ELR (cell line): ENCODE results near the gene PROCA1.

Experiments
- DNase-seq: peaks from one replicate; pipeline ENCODE4 v3.0.0-alpha.2; 2015; ENCODE audit warnings: low read depth

PROCA1 gene, protein sequence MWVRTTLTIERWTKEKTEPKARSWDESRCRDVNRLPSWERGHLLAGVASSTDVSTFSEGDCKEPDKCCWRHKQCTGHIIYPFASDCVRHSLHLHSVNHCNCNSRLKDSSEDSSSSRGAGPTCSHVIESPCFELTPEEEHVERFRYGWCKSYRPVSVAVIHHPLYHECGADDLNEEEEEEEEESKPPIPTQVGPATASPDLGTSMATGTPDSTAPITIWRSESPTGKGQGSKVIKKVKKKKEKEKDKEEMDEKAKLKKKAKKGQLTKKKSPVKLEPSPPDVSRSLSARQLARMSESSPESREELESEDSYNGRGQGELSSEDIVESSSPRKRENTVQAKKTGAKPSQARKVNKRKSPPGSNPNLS

DNA sequence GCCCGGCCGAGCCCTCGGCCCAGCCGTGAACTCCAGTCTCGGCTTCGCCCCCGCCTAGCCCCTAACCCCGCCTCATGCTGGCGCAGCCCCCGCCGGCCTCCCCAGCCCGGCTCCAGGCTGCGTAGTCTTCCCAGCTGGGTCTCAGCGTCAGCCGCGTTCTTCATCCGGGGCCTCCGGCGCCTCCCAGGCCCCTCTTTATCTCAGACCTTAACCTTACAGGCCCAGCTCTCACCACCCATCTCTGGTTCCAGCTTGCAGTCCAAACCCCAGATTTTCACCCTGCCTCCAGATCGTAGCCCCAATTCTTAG is at the start of gene PROCA1:
TSS of gene PROCA1 (minus strand) at position 166 of the 309 bp plus-strand sequence. CDS start 228 bp downstream, outside the sequence.
- DNase-seq = no peak

- DNase-seq = peak; percentile 53
These were observed 49.2 kb upstream of the PROCA1 start for GRCh38 chr17:28760601-28761562.

DNA sequence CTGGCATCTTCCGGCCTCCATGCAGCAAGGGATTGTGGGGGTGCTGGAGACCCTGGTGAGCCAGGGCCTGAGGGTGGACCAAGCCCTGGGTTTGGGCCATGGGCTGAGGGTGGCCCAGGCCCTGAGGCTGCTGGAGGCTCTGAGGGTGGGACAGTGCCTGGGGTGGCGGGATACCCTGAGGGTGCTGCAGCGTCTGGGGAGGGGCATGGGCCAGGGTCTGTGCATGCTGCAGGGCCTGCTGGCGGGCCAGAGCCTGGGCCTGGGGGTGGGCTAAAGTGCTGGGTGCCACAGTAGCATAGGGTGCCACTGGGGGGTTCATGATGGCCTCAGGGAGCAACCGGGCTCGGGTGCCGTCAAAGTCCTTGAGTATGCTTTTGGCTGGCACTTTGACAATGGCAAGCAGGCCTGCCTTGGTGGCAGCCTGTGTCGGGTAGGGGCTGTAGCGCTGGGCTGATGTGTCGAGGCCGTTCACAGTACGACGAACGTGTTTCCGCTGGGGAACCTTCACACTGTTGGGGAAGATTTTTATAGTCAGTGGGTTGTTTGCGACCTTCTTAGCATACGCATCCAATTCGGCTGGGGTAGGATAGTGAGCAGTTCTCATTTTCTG is 47.7 kb upstream of the PROCA1 start:
- no peak for DNase-seq

GRCh38 chr17:28758411-28759121 is 46.9 kb upstream of the PROCA1 start:
- no peak for DNase-seq

DNA sequence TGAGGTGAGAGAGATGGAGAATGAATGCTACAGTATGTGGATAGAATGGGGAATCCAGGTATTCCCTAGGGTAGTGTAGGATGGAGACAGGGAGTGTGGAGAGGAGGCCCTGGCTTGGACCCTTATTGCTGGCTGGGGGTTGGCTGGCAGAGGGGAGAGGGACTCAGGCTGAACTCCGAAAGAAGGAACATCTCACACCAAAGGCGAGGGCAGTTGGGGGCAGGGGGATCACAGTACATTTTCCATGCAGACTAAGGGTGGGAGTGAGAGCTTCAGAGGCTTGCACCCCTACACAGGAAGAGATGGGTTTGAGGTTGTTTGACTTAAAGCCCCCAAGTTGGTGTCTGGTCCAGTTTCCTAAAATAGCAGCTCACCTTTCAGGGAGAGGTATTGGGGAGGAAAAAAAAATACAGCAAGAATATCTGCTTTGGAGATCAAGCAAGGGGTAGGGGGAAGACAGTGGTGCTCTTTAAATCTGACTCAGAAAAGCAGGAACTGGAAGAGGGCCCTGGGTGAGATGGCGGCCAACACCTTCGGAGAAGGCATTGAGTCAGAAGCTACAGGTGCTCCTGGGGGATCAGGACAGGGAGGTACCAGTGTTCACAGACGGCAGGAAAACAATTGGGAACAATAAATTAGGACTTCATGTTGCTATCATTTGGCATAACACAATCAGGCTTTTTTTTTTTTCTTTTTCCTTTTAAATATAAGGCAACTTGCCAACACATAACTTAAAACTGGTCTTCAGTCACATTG is 44.5 kb upstream of the PROCA1 start:
- no peak for DNase-seq

- peak; percentile 36 for DNase-seq
These were observed 43.8 kb upstream of the PROCA1 start for GRCh38 chr17:28755486-28755885.

DNA sequence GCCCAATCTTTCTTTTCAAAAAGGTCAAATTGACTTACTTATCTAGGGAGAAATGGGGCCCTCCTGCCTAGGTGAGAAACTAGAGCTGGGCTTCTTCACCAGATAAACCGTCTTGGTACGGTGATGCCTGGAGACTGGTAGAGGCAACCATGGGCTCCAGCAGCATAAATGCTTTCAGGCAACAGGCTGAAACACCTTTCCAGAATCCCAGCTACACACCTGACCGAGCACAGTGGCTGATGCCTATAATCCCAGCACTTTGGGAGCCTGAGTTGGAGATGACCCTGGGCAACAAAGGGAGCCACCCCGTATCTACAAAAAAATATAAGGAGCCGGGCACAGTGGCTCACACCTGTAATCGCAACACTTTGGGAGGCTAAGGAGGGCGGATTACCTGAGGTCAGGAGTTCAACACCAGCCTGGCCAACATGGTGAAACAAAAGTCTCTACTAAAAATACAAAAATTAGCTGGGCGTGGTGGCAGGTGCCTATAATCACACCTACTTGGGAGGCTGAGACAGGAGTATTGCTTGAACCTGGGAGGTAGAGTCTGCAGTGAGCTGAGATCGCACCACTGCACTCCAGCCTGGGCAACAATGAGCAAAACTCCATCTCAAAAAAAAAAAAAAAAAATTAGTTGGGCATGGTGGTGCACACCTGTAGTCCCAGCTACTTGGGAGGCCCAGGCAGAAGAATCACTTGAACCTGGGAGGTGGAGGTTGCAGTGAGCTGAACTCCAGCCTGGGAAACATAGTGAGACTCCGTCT is 40.1 kb upstream of the PROCA1 start:
- no peak for DNase-seq

GRCh38 chr17:28750178-28751047 is 38.7 kb upstream of the PROCA1 start:
- peak; percentile 94 for DNase-seq

DNA sequence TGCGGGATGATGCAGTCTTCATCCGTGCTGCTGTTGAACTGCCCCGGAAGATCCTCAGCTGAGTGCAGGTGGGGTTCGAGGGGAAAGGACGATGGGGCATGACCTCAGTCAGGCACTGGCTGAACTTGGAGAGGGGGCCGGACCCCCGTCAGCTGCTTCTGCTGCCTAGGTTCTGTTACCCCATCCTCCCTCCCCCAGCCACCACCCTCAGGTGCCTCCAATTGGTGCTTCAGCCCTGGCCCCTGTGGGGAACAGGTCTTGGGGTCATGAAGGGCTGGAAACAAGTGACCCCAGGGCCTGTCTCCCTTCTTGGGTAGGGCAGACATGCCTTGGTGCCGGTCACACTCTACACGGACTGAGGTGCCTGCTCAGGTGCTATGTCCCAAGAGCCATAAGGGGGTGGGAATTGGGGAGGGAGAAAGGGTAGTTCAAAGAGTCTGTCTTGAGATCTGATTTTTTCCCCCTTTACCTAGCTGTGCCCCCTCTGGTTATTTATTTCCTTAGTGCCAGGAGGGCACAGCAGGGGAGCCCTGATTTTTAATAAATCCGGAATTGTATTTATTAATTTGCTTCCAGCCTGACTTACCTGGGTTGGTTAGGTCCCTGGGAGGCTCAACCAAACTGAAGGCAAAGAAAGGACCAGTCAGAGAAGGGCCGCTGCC is 38.0 kb upstream of the PROCA1 start:
- DNase-seq = no peak

DNA sequence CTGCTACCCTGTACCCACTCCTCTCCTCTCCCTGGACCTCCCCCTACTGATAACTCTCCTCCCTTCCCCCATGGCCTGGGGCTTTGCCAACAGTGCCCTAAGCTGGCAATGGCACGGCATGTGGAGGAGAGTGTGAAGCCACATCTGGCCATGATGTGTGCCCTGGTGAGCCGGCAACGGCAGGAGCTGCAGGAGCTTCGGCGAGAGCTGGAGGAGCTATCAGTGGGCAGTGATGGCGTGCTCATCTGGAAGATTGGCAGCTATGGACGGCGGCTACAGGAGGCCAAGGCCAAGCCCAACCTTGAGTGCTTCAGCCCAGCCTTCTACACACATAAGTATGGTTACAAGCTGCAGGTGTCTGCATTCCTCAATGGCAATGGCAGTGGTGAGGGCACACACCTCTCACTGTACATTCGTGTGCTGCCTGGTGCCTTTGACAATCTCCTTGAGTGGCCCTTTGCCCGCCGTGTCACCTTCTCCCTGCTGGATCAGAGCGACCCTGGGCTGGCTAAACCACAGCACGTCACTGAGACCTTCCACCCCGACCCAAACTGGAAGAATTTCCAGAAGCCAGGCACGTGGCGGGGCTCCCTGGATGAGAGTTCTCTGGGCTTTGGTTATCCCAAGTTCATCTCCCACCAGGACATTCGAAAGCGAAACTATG is 37.3 kb upstream of the PROCA1 start:
- DNase-seq = no peak

DNA sequence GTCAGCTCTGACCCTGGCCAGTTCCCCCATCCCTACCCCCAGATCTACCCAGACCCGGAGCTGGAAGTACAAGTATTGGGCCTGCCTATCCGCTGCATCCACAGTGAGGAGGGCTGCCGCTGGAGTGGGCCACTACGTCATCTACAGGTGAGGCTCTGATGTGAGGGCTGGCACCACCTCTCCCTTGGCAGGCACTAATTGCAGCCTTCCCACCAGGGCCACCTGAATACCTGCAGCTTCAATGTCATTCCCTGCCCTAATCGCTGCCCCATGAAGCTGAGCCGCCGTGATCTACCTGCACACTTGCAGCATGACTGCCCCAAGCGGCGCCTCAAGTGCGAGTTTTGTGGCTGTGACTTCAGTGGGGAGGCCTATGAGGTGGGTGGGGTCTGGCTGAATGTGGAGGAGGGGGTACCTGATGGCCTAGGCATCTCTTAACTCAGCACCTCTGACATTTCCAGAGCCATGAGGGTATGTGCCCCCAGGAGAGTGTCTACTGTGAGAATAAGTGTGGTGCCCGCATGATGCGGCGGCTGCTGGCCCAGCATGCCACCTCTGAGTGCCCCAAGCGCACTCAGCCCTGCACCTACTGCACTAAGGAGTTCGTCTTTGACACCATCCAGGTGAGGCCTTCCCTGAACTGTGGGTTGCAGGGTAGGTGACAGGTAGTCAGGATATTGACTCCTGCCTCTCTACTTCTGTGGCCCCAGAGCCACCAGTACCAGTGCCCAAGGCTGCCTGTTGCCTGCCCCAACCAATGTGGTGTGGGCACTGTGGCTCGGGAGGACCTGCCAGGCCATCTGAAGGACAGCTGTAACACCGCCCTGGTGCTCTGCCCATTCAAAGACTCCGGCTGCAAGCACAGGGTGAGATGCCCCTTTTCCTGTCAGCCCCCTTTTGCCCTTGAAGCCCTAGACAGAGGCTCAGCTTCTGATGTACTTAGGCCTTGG is 36.4 kb upstream of the PROCA1 start:
- no peak for DNase-seq

DNA sequence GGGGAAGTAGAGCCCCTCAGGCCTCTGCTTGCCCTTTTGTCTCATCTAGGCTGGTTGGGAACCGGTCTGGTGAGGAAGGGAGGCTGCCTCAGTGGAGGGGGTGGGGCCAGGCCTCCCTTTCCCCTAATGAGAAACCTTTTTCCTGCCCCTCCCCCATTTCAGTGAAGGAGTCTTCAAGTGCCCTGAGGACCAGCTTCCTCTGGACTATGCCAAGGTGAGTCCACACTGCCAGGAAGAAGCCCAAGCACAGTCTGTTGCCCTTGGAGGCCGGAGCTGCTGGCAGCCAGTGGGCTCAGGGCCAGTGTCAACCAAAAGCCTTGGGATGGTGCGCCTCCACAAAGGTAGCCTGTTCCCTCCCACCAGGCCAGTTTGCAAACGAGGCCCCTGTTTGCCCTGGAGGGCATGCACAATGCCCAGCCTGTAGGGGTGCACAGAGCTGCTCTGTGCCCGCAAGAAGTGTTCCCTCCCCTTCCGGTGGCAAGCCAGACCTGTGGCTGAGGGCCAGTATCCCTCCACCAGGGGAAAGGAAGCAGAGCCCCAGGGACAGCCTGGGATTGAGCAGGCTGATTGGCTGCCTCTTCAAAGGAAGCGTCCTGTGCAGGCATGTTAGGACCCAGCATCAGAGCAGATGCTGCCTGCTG is 35.5 kb upstream of the PROCA1 start:
- no peak for DNase-seq

GRCh38 chr17:28746611-28747050 is 34.9 kb upstream of the PROCA1 start:
- no peak for DNase-seq

DNA sequence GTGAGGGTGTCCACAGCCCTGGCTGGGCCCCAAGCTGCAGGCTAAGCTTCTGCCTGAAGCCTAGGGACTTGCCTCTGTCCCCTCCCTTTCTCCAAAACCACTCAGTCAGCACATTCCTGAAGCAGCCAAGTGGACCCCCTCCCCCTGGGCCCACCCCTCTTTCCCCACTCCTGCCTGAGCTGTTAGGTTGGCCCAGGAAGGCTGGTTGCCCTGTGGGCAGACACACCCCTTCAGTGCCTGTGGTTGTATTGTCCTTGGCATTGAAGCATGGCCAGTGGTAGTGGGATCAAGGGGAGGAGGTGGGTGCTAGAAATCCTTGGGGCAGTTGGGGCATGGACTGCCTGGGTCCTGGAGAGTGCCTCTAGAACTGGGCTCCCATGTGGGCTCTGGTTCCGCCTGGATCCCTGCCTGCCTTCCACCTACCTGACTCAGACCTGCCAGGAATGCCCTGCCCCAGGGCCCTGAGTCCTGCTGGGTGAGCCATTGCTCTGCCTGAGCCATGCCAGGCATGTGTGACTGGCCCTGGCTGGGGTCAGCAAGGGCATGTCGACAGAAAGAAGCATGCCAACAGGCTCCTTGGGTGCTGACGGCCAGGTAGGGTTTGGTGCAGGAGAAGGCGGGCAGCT is 34.2 kb upstream of the PROCA1 start:
- peak; percentile 77 for DNase-seq

DNA sequence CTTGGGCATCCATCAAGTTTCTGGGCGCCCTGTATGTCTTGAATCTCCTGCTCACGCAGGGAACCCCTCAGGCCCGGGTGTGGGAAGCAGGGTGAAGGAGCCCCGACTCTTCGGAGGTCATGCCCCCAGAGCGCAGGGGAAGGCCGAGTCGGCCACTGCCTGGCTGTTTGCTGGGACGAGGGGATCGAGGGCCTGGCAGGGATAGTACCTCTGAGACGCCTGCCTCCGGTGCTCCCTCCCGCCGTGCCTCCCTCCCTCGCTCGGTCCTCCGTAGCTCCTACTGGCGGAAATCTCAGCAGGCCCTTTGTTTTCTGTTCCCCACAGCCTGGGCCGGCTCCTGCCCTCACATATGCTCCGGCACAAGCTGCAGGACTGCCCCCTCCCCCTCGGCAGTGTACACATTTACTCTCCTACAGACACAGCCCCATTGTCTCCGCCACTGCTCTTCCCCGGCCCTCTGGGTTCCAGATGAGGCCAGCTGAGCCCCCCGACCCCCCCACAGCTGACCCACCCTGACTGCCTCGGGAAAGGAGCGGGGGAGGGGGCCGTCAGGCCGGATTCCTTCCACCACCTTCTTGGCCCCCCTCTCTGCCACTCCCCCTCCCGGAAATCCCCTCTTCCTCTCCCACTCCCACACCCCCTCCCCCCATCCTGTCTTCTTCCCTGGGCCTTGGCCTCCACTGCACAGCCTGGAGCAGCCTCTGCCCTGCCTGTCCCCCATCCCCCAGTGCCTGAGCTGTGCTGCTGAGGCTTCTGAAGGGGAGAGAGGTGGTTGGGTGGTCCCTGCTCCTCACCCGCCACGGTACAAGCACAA is 33.5 kb upstream of the PROCA1 start:
- peak; percentile 69 for DNase-seq
